Ramos (cell line): ENCODE data around the gene NRG2.

Experiments
- in situ Hi-C: fragments of 300-500 bp; cut with MboI; formaldehyde crosslinking; loops from one replicate; pipeline ENCODE4 v1.14.3; 2022; ENCODE audit warnings: low sequenced_read_pairs; ENCODE audit not compliant: unreplicated experiment

Gene NRG2

DNA sequence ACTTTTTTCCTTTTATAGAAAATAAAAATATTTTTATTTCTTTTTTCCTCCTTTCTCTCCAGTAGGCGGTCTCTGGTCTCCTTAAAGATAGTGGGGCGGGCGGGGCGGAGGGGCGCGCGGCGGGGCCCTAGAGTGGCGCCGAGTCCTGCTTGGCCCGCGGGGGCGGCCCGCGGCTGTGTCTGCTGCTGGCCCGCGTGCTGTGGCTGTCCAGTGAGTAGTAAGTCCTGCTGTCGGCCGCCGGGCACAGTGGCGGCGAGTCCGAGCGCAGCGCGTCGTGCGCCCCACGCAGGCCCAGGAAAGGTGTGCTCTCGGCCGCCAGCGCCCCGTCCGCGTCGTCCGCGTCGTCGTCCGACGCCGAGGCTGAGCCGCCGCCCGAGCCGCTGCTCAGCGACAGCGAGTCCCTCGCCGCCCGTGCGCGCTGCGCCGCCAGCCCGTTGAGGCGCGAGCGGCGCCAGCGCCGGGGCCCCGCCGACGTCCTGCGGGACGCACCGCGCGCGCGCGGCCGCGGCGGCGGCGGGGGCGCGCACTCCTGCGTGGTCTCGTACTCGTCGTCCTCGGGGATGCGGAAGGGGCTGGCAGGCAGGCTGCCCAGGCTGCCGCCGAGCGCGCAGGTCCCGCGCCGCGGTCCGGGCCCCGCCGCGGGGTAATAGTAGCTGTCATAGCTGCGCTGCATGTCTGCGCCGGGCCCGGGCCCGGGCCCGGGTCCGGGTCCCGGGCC is 195.2 kb downstream of the NRG2 start:
- in situ Hi-C loops = no loop called here

GRCh38 chr5:139847091-139847490 is 196.0 kb downstream of the NRG2 start:
- in situ Hi-C loops = no loop called here

DNA sequence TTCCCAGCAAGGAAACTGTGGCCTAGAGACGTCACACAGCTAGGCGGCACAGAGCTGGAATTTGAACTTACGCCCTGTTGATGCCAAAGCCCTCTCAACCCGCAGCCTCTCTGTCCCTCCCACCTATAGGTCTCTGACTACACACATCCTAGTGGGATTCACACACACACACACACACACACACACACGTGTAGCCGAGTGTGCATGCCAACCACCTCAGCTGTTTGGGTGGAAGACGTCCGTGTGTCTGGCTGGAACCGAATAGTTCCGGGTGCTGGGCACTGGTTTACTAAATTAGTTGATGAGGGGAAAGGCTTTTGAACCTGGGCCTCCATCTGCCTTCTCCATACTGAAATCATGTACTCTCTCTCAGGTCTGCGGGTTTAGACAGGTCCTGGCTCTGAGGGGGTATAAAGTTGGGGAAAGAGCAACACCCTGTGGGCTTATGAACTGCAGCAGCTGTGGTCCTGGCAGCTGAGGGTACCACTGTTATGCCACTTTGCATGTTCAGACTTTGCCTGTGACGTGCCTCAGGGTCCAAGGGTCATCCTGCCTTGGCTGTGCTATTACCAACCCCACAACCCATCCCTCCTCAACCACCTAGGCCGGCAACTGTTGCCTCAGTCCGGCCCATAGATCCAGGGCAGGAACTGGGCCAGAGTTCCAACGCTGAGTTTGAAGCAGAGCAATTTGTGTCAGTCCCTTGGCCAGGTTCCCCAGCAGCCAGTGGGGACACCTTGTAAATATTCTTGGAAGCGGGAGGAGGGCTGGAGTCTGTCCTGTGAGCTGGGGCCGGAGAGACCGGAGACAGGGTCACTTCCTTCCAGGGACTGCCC is 197.0 kb downstream of the NRG2 start:
- in situ Hi-C loops = no loop called here

- in situ Hi-C loops = no loop called here
Measured at GRCh38 chr5:139844472-139845145, 198.5 kb downstream of the NRG2 start.

- in situ Hi-C loops = no loop called here
Measured at GRCh38 chr5:139843991-139844390, 199.1 kb downstream of the NRG2 start.

DNA sequence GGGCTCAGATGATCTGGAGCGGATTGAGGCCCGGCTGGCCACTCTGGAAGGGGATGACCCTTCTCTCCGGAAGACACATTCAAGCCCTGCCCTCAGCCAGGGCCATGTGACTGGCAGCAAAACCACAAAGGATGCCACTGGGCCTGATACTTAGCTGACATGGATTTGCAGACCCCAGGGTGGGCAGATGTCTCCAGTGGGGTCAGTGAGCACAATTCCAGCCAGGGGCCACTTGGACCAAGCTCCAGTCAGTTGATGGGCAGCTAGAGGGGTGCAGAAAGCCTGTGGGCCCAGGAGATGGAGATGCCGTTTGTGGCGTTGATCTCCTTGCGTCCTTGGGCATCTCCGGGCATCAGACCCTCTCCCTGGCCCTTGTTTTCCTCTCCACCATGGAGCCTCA is 200.8 kb downstream of the NRG2 start:
- in situ Hi-C loops = no loop called here

GRCh38 chr5:139841549-139841948 is 201.6 kb downstream of the NRG2 start:
- in situ Hi-C loops = no loop called here

DNA sequence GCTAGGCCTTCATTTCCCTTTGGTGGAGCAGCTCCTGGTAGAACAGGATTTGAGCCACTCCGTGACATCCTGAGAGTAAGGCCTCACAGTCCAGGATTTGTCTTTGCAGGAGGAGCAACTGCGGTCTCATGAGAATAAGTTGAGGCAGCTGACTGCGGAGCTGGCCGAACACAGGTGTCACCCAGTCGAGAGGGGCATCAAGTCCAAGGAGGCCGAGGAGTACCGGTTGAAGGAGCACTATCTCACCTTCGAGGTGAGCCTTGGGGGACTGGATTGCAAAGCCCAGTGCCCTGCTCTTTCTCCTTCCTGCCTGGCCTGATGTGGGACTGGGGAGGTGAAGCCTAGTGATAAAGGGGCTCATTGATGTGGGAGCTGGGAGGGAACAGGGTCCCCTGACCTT is 203.2 kb downstream of the NRG2 start:
- in situ Hi-C loops = no loop called here

GRCh38 chr5:139839232-139839815 is 203.8 kb downstream of the NRG2 start:
- in situ Hi-C loops = no loop called here

DNA sequence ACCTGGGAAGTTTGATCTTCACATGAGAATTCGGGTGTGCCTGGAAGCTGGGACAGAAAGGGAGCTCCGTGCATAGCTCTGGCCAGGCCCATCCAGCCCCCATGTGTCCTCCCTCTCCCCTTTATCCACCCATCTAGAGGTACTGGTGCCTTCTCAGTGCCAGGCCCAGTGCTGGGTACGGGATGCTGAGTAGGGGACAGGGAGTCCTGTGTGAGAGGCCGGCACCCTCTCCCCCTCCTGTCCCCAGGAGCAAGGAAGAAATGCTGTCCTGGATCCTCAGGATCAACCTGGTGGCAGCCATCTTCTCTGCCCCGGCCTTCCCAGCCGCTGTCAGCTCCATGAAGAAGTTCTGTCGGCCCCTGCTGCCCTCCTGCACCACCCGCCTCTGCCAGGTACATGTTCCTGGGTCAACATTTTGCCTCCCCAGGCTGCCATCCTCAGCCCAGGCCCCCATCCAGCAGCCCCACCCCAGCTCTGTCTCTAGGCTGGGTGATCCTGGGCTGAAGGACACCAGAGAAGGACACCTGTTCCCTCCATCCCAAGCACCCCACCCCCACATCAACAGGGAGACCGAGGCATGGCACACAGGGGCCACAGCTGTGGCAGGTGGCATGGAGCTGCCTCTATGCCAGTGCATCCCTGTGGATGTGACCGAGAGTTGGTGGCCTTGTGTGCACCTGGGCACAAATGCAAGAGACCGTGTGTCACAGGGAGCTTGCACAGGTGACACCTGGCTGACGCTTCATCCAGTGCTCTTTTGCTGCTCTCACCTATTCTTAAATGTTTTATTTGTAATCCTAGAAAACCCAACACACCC is 204.5 kb downstream of the NRG2 start:
- in situ Hi-C loops = no loop called here

GRCh38 chr5:139837711-139838380 is 205.3 kb downstream of the NRG2 start:
- in situ Hi-C loops = no loop called here

GRCh38 chr5:139836469-139837208 is 206.5 kb downstream of the NRG2 start:
- in situ Hi-C loops = no loop called here

GRCh38 chr5:139835656-139836055 is 207.4 kb downstream of the NRG2 start:
- in situ Hi-C loops = no loop called here

DNA sequence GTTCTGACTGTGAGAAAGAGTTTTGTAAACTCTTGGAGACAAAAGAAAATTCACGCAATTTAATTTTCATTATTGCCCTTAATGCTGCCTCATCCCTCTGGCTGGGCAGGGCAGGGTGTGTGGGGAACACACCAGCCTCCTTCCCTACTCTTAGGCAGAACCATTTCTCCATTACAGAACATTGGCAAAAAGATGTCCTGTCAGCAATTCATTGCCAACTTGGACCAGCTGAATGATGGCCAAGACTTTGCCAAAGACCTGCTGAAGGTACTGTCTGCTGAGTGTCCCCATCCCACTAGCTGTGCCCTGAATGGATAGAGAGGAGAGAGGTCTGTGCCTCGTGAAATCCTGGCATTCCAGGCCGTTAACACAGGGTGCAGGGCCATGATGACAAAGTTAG is 209.6 kb downstream of the NRG2 start:
- in situ Hi-C loops = no loop called here

- in situ Hi-C loops = no loop called here
Measured at GRCh38 chr5:139831624-139832023, 211.5 kb downstream of the NRG2 start.

DNA sequence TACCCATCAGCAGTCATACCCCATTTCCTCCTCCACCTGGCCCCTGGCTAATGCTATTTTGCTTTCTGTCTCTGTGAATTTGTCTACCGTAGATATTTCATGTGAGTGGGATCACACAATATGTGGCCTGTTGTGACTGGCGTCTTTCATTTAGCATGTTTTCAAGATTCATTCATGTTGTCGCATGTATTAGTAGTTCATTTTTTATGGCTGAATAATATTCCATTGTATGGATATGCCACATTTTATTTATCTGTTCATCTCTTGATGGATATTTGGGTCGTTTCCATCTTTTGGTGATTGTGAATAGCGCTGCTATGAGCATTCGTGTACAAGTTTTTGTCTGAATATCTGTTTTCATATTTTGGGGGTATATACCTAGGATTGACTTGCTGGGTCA is 213.6 kb downstream of the NRG2 start:
- in situ Hi-C loops = no loop called here

- in situ Hi-C loops = no loop called here
Measured at GRCh38 chr5:139828207-139828895, 214.7 kb downstream of the NRG2 start.

DNA sequence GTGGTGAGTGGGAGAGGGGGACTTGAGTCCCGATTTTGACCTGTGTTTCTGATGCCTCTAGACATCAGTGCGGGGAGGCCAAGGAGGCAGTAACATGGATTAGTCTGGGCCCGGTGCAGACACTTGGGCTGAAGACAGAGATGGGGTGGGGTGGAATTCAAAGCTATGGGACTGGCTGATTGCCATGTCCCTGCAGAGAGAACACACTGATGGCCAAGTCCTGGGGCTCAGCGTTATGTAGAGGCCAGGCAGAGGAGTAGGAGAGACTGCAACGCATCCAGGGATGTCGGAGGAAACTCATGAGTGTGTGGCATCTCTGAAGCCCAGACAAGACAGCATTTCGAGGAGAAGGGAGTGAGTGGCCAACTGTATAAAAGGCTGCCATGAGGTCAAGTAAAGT is 217.4 kb downstream of the NRG2 start:
- in situ Hi-C loops = no loop called here
